Mucosa of gallbladder (tissue), 1 donor: ENCODE data around the gene SH3RF3. TPM values are rescaled to one million over a fixed set of nuclear protein-coding genes. Genes with fewer than 3 reads are reported as not detected.

Experiments used
- DNase-seq: peaks from one replicate; pipeline ENCODE4 v3.0.0-alpha.2; 2020; ENCODE audit warnings: low spot score
- total RNA-seq: library from RNA; stranded (reverse); gene quantifications from one replicate; pipeline ENCODE4 v1.2.1, GENCODE V29; 2021
- donor health status: DM: no; HTN: no; CAD: no.

Gene SH3RF3
- total RNA-seq, 1 donor from 2014 or later: 11.5 TPM

GRCh38 chr2:109452318-109453305 is 323.6 kb downstream of the SH3RF3 start:
- no peak for DNase-seq

GRCh38 chr2:109453371-109453995 is 324.5 kb downstream of the SH3RF3 start:
- DNase-seq: no peak

- no peak for DNase-seq
Observed at GRCh38 chr2:109454304-109454703, 325.3 kb downstream of the SH3RF3 start.

GRCh38 chr2:109454765-109455394 is 325.9 kb downstream of the SH3RF3 start:
- no peak for DNase-seq

- no peak for DNase-seq
Observed at GRCh38 chr2:109455731-109456691, 327.0 kb downstream of the SH3RF3 start.

- no peak for DNase-seq
Observed at GRCh38 chr2:109456776-109457175, 327.8 kb downstream of the SH3RF3 start.

- no peak for DNase-seq
Observed at GRCh38 chr2:109457366-109457765, 328.4 kb downstream of the SH3RF3 start.

- DNase-seq: no peak
Observed at GRCh38 chr2:109457794-109458193, 328.8 kb downstream of the SH3RF3 start.

GRCh38 chr2:109458512-109458911 is 329.5 kb downstream of the SH3RF3 start:
- DNase-seq: no peak

GRCh38 chr2:109459485-109459884 is 330.5 kb downstream of the SH3RF3 start:
- DNase-seq: no peak

GRCh38 chr2:109460553-109461324 is 331.7 kb downstream of the SH3RF3 start:
- no peak for DNase-seq

- no peak for DNase-seq
Observed at GRCh38 chr2:109463236-109463635, 334.2 kb downstream of the SH3RF3 start.

GRCh38 chr2:109463891-109464290 is 334.9 kb downstream of the SH3RF3 start:
- no peak for DNase-seq

GRCh38 chr2:109466674-109467575 is 337.9 kb downstream of the SH3RF3 start:
- DNase-seq: no peak

- no peak for DNase-seq
Observed at GRCh38 chr2:109467701-109468100, 338.7 kb downstream of the SH3RF3 start.

GRCh38 chr2:109468893-109469292 is 339.9 kb downstream of the SH3RF3 start:
- no peak for DNase-seq

- DNase-seq: no peak
Observed at GRCh38 chr2:109471658-109472057, 342.7 kb downstream of the SH3RF3 start.

GRCh38 chr2:109472331-109472959 is 343.4 kb downstream of the SH3RF3 start:
- DNase-seq: no peak

GRCh38 chr2:109472974-109473373 is 344.0 kb downstream of the SH3RF3 start:
- no peak for DNase-seq
